PC-9 (cell line): ENCODE data around the gene NAV3. TPM values are rescaled to one million over a fixed set of nuclear protein-coding genes. Genes with fewer than 3 reads are reported as not detected.

Experiments used
- BruUV-seq: library from RNA; stranded (reverse); fragments of 400-500 nt; replicated peaks from 2 replicates; lab custom pipeline; 2021; lab: Mats Ljungman, UMichigan
- CTCF ChIA-PET: fragments of 300-600 bp; sonication (Branson Sonifier 250); formaldehyde crosslinking; loops from one replicate; lab custom pipeline; 2022; ENCODE audit warnings: antibody characterized with exemption; lab: Charles Lee
- POLR2A ChIA-PET: fragments of 300-600 bp; sonication (Branson Sonifier 250); formaldehyde crosslinking; loops from one replicate; lab custom pipeline; 2022; ENCODE audit warnings: antibody characterized with exemption; ENCODE audit not compliant: unreplicated experiment; lab: Charles Lee
- DNase-seq, 2 experiments: peaks; one replicate each; pipeline versions ENCODE4 v3.0.0 to v3.0.0-alpha.2; 2015 to 2022; ENCODE audit warnings: mixed read lengths in 1 of 2
- H2AFZ ChIP-seq: fragments of 200-600 bp; sonication (generic); 2 replicates; pipeline ENCODE4 v1.8.1; 2017; ENCODE audit warnings: antibody characterized with exemption
- H3F3A ChIP-seq: fragments of 200-600 bp; sonication (generic); 2 replicates; pipeline ENCODE4 v1.8.1; 2017; ENCODE audit warnings: antibody characterized with exemption, mild to moderate bottlenecking, low read depth; ENCODE audit not compliant: insufficient read depth
- H3K27ac ChIP-seq: fragments of 200-600 bp; sonication (generic); 2 replicates; pipeline ENCODE4 v1.6.1; 2016; ENCODE audit warnings: mixed run types
- H3K27me3 ChIP-seq: fragments of 200-600 bp; sonication (generic); 2 replicates; pipeline ENCODE4 v1.6.1; 2016; ENCODE audit warnings: low read depth, mixed run types; ENCODE audit not compliant: insufficient read depth
- H3K36me3 ChIP-seq: fragments of 200-600 bp; sonication (generic); 2 replicates; pipeline ENCODE4 v1.6.1; 2016; ENCODE audit warnings: low read depth, mixed run types
- H3K4me1 ChIP-seq: fragments of 200-600 bp; sonication (generic); replicated peaks from 2 replicates; pipeline ENCODE4 v1.6.1; 2016; ENCODE audit warnings: mixed run types; ENCODE audit not compliant: insufficient read depth
- H3K4me2 ChIP-seq: fragments of 200-600 bp; sonication (generic); 2 replicates; pipeline ENCODE4 v1.6.1; 2017; ENCODE audit warnings: mixed run types
- H3K4me3 ChIP-seq: fragments of 200-600 bp; sonication (generic); 2 replicates; pipeline ENCODE4 v1.6.1; 2016; ENCODE audit warnings: mixed run types
- H3K79me2 ChIP-seq: fragments of 200-600 bp; sonication (generic); 2 replicates; pipeline ENCODE4 v1.6.1; 2017; ENCODE audit warnings: low read depth, mixed run types
- H3K9me2 ChIP-seq: fragments of 200-600 bp; sonication (generic); 2 replicates; pipeline ENCODE4 v1.8.1; 2017; ENCODE audit warnings: mild to moderate bottlenecking; ENCODE audit not compliant: insufficient read depth
- H3K9me3 ChIP-seq: fragments of 200-600 bp; sonication (generic); 2 replicates; pipeline ENCODE4 v1.8.1; 2016; ENCODE audit warnings: low read depth; ENCODE audit not compliant: insufficient read depth
- H4K20me1 ChIP-seq: fragments of 200-600 bp; sonication (generic); 2 replicates; pipeline ENCODE4 v1.8.1; 2017; ENCODE audit not compliant: insufficient read depth
- EZH2 ChIP-seq: fragments of 200-600 bp; sonication (generic); IDR thresholded peaks from 2 replicates; pipeline ENCODE4 v1.8.0; 2017; ENCODE audit warnings: antibody characterized with exemption, low read depth
- intact Hi-C: fragments of 100-400 bp; cut with micrococcal nuclease; formaldehyde crosslinking; loops from one replicate; pipeline ENCODE4 v1.10.0; 2022; ENCODE audit not compliant: unreplicated experiment
- total RNA-seq: library from RNA; stranded (reverse); gene quantifications from 2 replicates; pipeline ENCODE4 v1.2.3, GENCODE V29; 2021
- TF ChIP-seq, protein P1 (sequence below): fragments of 200-600 bp; sonication (generic); conservative IDR thresholded peaks from 2 replicates; pipeline ENCODE4 v1.6.1; 2017; ENCODE audit warnings: mixed run types, antibody characterized with exemption, mild to moderate bottlenecking, moderate library complexity

Gene NAV3
- total RNA-seq, 1 experiment from 2014 or later = 13.6 TPM

DNA sequence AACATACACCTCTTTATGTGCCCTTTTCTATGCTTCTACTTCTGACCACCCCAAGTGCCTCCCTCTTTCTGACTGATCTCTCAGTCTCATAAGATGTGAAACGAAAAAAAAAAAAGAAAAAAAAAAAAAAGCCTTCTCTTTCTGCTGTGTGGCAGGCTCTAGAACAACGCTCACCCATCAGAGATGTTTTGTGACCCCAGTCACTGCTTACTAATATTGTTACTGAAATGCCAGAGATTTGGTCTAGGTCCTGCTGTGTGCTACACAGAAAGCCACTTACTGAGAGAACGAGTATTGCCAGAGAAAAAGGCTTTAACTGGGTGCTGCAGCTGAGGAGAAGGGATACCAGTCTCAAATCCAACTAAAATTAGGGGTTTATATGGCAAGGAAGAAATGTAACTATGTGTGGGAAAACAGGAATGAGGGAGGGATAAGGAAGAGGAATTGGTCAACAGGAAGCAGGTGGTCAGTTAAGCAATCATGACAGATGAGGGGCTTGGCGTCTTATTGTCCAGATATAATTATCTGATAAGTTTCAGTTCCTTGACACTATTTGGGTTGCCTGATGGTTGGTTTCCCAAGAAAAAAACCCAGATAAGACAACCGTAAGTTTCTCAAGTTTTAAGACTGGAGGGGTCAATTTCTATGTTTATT is 149.0 kb downstream of the NAV3 start:
- H3K9me2 ChIP-seq = peaks cover 11% of the 10 kb centered on the region; the same call in 1 of the 2 replicates
- intact Hi-C loops = no loop called here
- 0 out of 2 replicates have a peak, but pooled peaks cover 3% of the 10 kb centered on the region for H3K9me3 ChIP-seq
- H3K36me3 ChIP-seq = no peaks in the 10 kb centered on the region
- BruUV-seq = no TSS peak
- H3K4me2 ChIP-seq = no peak overlapping the region
- ChIA-PET CTCF (no interaction called here), POLR2A (no interaction called here)
- DNase-seq = no peak
- no peaks in the 10 kb centered on the region for H3K4me1 ChIP-seq
- TF ChIP-seq, protein P1, sequence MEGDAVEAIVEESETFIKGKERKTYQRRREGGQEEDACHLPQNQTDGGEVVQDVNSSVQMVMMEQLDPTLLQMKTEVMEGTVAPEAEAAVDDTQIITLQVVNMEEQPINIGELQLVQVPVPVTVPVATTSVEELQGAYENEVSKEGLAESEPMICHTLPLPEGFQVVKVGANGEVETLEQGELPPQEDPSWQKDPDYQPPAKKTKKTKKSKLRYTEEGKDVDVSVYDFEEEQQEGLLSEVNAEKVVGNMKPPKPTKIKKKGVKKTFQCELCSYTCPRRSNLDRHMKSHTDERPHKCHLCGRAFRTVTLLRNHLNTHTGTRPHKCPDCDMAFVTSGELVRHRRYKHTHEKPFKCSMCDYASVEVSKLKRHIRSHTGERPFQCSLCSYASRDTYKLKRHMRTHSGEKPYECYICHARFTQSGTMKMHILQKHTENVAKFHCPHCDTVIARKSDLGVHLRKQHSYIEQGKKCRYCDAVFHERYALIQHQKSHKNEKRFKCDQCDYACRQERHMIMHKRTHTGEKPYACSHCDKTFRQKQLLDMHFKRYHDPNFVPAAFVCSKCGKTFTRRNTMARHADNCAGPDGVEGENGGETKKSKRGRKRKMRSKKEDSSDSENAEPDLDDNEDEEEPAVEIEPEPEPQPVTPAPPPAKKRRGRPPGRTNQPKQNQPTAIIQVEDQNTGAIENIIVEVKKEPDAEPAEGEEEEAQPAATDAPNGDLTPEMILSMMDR = no peak
- TF ChIP-seq EZH2 = no peak
- H3K27me3 ChIP-seq = no peaks in the 10 kb centered on the region
- no peaks in the 10 kb centered on the region for H3F3A ChIP-seq
- H3K79me2 ChIP-seq = no peaks in the 10 kb centered on the region
- H3K4me3 ChIP-seq = no peak overlapping the region
- H4K20me1 ChIP-seq = no peaks in the 10 kb centered on the region
- no peak overlapping the region for H3K27ac ChIP-seq
- no peak overlapping the region for H2AFZ ChIP-seq

DNA sequence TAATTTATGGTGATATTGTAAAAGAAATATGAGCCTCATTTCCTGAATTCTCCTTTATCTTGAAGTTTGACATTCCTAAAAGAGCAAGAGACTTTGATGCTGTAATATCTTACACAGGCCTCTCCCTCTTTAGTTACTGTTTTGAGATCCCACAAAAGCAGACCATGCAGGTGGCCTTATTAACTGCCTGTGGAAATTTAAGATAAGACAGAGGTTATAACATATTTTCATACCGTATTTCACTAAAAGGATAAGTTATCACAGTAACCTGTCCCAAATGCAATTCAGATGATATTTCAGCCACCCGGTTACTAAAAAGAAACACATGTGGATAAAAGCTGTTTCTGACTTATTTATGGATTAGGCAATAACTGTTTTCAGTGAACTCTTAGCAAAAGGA is 150.1 kb downstream of the NAV3 start:
- 0 out of 2 replicates have a peak, but pooled peaks cover 3% of the 10 kb centered on the region for H3K9me3 ChIP-seq
- CTCF ChIA-PET = no interaction called here
- no peak overlapping the region for H3K27ac ChIP-seq
- no peaks in the 10 kb centered on the region for H3K36me3 ChIP-seq
- peaks cover 11% of the 10 kb centered on the region; the same call in 1 of the 2 replicates for H3K9me2 ChIP-seq
- TF ChIP-seq EZH2 = no peak
- POLR2A ChIA-PET = no interaction called here
- no peak overlapping the region for H3K4me2 ChIP-seq
- BruUV-seq = no TSS peak
- DNase-seq = no peak
- no peaks in the 10 kb centered on the region for H3K79me2 ChIP-seq
- intact Hi-C loops = no loop called here
- H3K27me3 ChIP-seq = no peaks in the 10 kb centered on the region
- H2AFZ ChIP-seq = no peak overlapping the region
- H3K4me3 ChIP-seq = no peak overlapping the region
- H4K20me1 ChIP-seq = no peaks in the 10 kb centered on the region
- no peaks in the 10 kb centered on the region for H3F3A ChIP-seq
- H3K4me1 ChIP-seq = no peaks in the 10 kb centered on the region

DNA sequence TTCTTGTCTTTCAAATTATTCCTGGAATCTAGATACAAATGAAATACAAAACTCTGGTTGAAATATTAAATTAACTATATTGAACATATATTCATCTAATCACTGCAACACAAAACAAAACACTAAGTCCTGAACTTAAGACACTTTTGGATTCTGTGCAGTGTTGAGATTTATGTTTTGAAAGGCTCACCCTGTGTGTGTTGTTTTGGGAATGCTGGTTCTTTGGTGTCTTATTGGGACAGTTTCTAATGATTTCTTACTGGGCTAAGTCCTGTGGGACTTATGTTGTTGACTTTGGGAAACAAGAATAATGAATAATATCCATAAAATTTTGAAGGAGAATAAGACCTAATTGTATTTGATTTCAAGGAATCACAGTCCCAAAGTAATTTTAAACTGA is 153.2 kb downstream of the NAV3 start:
- H3K9me3 ChIP-seq = no peaks in the 10 kb centered on the region
- H3K4me2 ChIP-seq = no peak overlapping the region
- ChIA-PET POLR2A (no interaction called here), CTCF (no interaction called here)
- no peak overlapping the region for H3K27ac ChIP-seq
- peak overlapping the region; percentile 40; the same call in 1 of the 2 replicates for H2AFZ ChIP-seq
- H3K79me2 ChIP-seq = no peaks in the 10 kb centered on the region
- intact Hi-C loops = no loop called here
- BruUV-seq = no TSS peak
- H3K4me3 ChIP-seq = no peak overlapping the region
- no peaks in the 10 kb centered on the region for H3K9me2 ChIP-seq
- no peaks in the 10 kb centered on the region for H3K27me3 ChIP-seq
- TF ChIP-seq EZH2 = no peak
- TF ChIP-seq, protein P1 = no peak
- no peaks in the 10 kb centered on the region for H3F3A ChIP-seq
- DNase-seq = no peak
- H3K36me3 ChIP-seq = no peaks in the 10 kb centered on the region
- no peaks in the 10 kb centered on the region for H3K4me1 ChIP-seq
- H4K20me1 ChIP-seq = no peaks in the 10 kb centered on the region
